SU-DHL-6 (cell line): ENCODE data around the gene BNC2.

Experiments used
- CTCF ChIP-seq: fragments of 200-600 bp; sonication (generic); IDR thresholded peaks from one replicate; pipeline ENCODE4 v1.5.1; 2017; ENCODE audit warnings: antibody characterized with exemption, mild to moderate bottlenecking, low read length, moderate library complexity; ENCODE audit not compliant: insufficient read depth, poor library complexity, severe bottlenecking
- EZH2phosphoT487 ChIP-seq: fragments of 200-600 bp; sonication (generic), shearing (Covaris generic); conservative IDR thresholded peaks from 2 replicates; pipeline ENCODE4 v1.6.1; 2018; ENCODE audit warnings: mild to moderate bottlenecking, antibody characterized with exemption, low read length, moderate library complexity, mixed read lengths

GRCh38 chr9:16391369-16391768, 479.1 kb downstream of the BNC2 start:
- no peak for TF ChIP-seq CTCF
- TF ChIP-seq EZH2phosphoT487 = no peak
